Measurements from ENCODE around the gene ARID1B. TPM values are rescaled to one million over a fixed set of nuclear protein-coding genes. Genes with fewer than 3 reads are reported as not detected.

Gene ARID1B
- total RNA-seq, result 32.3 and 40.4 TPM in 2 replicates

GRCh38 chr6:156776840-156777576 is at the start of gene ARID1B:
Gene ARID1B (plus strand): TSS chr6:156777378. CDS start chr6:156777681, 303 bp downstream.

